ENCODE data around the gene ACAP2. TPM values are rescaled to one million over a fixed set of nuclear protein-coding genes. Genes with fewer than 3 reads are reported as not detected.
"Not testable (repeated sequence)": the region's sequence is repeated elsewhere in the genome, so short reads cannot be mapped to it uniquely, and the experiment has no call there.

The ACAP2 gene
- total RNA-seq, 2 experiments from 2014 or later = 54.6 to 55.7 TPM

DNA sequence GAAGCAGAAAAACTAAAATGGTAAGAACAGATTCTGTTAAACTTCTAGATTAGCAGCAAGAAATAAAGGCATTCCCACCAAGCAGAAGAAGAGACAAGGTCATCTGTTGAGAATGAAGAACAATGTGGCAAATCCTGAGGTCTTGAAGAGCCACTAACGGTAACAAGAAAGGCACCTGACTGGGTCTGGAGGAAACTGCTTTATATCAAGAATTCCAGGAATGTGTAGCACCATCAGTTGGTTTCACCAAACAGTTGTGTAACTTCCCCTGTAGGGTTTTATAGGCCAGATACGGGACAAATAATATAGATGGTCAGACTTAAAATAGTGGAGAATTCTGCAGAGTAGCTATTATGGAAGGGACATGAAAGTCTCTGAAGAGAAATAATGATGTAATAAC lies 57.3 kb downstream of the ACAP2 start:
- Mint-ChIP-seq H3K4me3 (no peak overlapping the region), H3K27me3 (no peaks in the 10 kb centered on the region), H3K9me3 (no peaks in the 10 kb centered on the region), H3K4me1 (ENCODE audit: low read depth) (peaks cover 39% of the 10 kb centered on the region), H3K27ac (no peak overlapping the region), H3K36me3 (ENCODE audit: low read depth) (peaks cover 26% of the 10 kb centered on the region)
- ChIA-PET POLR2A (no interaction called here), CTCF (no interaction called here)
- TF ChIP-seq, protein P1, sequence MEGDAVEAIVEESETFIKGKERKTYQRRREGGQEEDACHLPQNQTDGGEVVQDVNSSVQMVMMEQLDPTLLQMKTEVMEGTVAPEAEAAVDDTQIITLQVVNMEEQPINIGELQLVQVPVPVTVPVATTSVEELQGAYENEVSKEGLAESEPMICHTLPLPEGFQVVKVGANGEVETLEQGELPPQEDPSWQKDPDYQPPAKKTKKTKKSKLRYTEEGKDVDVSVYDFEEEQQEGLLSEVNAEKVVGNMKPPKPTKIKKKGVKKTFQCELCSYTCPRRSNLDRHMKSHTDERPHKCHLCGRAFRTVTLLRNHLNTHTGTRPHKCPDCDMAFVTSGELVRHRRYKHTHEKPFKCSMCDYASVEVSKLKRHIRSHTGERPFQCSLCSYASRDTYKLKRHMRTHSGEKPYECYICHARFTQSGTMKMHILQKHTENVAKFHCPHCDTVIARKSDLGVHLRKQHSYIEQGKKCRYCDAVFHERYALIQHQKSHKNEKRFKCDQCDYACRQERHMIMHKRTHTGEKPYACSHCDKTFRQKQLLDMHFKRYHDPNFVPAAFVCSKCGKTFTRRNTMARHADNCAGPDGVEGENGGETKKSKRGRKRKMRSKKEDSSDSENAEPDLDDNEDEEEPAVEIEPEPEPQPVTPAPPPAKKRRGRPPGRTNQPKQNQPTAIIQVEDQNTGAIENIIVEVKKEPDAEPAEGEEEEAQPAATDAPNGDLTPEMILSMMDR (IDR thresholded peaks at IDR 0.05) = no peak
- intact Hi-C loops (cut with micrococcal nuclease) = no loop called here
- DNase-seq (no peak), ATAC-seq (no peak)

DNA sequence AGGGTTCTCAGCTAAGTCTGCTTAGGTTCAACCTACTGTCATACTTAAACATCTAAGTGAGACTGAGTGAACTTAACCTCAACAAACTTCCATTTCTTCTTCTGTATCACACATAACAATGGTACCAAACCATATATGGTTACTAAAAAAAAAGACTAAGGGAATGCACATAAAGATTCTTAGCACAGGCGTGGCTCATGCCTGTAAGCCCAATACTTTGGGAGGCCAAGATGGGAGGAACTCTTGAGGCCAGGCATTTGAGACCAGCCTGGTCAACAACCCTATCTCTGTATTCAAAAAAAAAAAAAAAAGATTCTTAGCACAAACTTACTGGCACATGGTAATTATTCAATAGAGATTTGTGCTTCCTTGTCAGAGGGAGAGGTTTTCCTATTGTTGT lies 57.9 kb downstream of the ACAP2 start:
- CTCF ChIA-PET = no interaction called here
- ATAC-seq = no peak
- intact Hi-C loops (cut with micrococcal nuclease) = no loop called here
- H3K4me1 Mint-ChIP-seq (ENCODE audit: low read depth) = peaks cover 40% of the 10 kb centered on the region
- TF ChIP-seq, protein P1 (IDR thresholded peaks at IDR 0.05) = no peak
- no peaks in the 10 kb centered on the region for H3K27me3 Mint-ChIP-seq
- H3K4me3 Mint-ChIP-seq = no peak overlapping the region
- H3K36me3 Mint-ChIP-seq (ENCODE audit: low read depth) = peaks cover 26% of the 10 kb centered on the region
- H3K27ac Mint-ChIP-seq = peak overlapping the region; percentile 47
- POLR2A ChIA-PET = no interaction called here
- H3K9me3 Mint-ChIP-seq = no peaks in the 10 kb centered on the region
- no peak for DNase-seq

DNA sequence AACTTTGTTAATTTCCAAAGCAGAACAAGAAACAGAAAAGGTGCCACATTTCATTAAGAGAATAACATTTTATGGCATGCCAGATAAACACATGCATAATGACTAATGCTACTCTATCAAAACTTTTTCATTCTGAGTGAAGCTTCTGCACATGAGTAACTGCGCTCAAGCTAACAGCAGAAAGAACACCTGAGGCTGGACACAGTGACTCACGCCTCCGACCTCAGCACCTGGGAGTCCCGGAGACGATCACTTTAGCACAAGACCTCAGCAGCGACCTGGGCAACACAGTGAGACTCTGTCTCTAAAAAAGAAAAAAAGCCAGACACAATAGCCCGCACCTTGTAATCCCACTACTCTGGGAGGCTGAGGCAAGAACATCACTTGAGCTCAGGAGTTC lies 70.6 kb downstream of the ACAP2 start:
- no peak overlapping the region for H3K27ac Mint-ChIP-seq
- intact Hi-C loops (cut with micrococcal nuclease) = loop anchor here (10.0 kb wide), 1 partner anchor 63 kb away; no protein-coding TSS in a partner anchor
- CTCF ChIA-PET = interaction anchor here (1.3 to 1.7 kb wide), 3 partner anchors 9 to 101 kb away, joined by 3 to 5 read pairs (median 4); partner anchors contain the start of gene XXYLT1

DNA sequence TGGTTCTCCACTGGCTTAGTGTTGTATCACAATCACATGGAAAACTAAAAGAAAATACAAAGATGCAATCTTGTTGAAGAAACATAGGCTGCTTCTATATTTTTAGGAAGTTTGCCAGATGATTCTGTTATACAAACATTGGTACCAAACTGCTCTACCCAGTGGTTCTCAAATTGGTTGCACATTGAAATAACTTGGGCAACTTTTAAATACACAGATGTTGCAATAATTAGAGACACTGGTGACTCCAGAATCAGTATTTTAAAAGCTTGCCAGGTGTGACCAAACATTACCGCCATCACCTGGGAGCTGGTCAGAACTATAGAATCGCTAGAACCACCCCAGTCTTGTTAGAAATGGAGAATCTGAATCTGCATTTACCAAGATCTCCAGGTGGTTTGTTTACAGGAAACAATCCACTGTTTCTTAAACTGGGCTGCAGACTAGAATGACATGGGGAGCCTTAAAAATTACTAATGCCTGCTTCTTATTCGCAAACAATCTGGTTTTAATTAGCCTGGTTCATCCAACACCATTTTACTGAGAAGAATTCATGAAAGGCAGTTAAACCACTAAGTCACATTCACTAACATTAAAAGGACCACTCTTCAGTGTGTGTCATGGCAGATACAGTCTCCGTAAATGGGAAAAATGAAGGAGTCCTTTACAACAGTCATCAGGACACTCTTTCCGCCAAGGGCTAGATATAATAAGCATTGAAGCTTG lies 76.5 kb downstream of the ACAP2 start:
- intact Hi-C loops (cut with micrococcal nuclease) = no loop called here
- CTCF ChIA-PET = no interaction called here
- TF ChIP-seq, protein P1 (IDR thresholded peaks at IDR 0.05) = no peak
- no peaks in the 10 kb centered on the region for H3K9me3 Mint-ChIP-seq
- no peak for ATAC-seq
- POLR2A ChIA-PET = interaction anchor here (1.7 kb wide), 1 partner anchor 75 kb away, joined by 4 read pairs; no protein-coding TSS in a partner anchor
- no peak overlapping the region for H3K27ac Mint-ChIP-seq
- H3K4me1 Mint-ChIP-seq (ENCODE audit: low read depth) = peaks cover 12% of the 10 kb centered on the region
- no peak overlapping the region for H3K4me3 Mint-ChIP-seq
- no peaks in the 10 kb centered on the region for H3K27me3 Mint-ChIP-seq
- no peak for DNase-seq
- peaks cover 36% of the 10 kb centered on the region for H3K36me3 Mint-ChIP-seq (ENCODE audit: low read depth)

More for the DNA sequence above, 70.6 kb downstream of the ACAP2 start:
- peaks cover 20% of the 10 kb centered on the region for H3K36me3 Mint-ChIP-seq (ENCODE audit: low read depth)
- H3K27me3 Mint-ChIP-seq = no peaks in the 10 kb centered on the region
- no peaks in the 10 kb centered on the region for H3K4me1 Mint-ChIP-seq (ENCODE audit: low read depth)
- ATAC-seq (no peak), DNase-seq (no peak)
- no peak overlapping the region for H3K4me3 Mint-ChIP-seq
- no peaks in the 10 kb centered on the region for H3K9me3 Mint-ChIP-seq
- TF ChIP-seq, protein P1 (IDR thresholded peaks at IDR 0.05) = no peak
- POLR2A ChIA-PET = interaction anchor here (1.5 kb wide), 1 partner anchor 43 kb away, joined by 4 read pairs; no protein-coding TSS in a partner anchor

DNA sequence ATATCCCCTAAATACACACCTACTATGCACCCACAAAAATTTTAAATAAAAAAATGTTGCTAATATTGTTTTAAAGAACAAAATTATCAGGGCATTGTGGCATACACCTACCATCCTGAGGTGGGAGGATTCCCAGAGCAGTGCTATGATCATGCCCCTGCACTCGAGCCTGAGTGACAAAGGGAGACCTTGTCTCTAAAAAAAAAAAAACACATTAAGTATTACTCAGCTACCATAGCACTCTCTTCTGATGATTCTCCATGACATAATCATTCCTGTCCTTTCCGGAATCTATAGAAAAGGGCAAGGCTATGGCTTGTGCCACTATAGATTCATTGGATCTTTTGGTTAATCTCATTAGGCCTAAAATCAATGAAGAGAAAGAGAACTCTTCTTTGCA lies 77.4 kb downstream of the ACAP2 start:
- H3K4me1 Mint-ChIP-seq (ENCODE audit: low read depth) = peaks cover 15% of the 10 kb centered on the region
- H3K27me3 Mint-ChIP-seq = no peaks in the 10 kb centered on the region
- no peak overlapping the region for H3K27ac Mint-ChIP-seq
- H3K9me3 Mint-ChIP-seq = no peaks in the 10 kb centered on the region
- CTCF ChIA-PET = interaction anchor here (1.4 kb wide), 1 partner anchor 94 kb away, joined by 3 read pairs; the partner anchor contains the start of gene XXYLT1
- intact Hi-C loops (cut with micrococcal nuclease) = no loop called here
- TF ChIP-seq, protein P1 (IDR thresholded peaks at IDR 0.05) = no peak
- DNase-seq (no peak), ATAC-seq (no peak)
- no peak overlapping the region for H3K4me3 Mint-ChIP-seq
- peaks cover 29% of the 10 kb centered on the region for H3K36me3 Mint-ChIP-seq (ENCODE audit: low read depth)
- POLR2A ChIA-PET = no interaction called here

DNA sequence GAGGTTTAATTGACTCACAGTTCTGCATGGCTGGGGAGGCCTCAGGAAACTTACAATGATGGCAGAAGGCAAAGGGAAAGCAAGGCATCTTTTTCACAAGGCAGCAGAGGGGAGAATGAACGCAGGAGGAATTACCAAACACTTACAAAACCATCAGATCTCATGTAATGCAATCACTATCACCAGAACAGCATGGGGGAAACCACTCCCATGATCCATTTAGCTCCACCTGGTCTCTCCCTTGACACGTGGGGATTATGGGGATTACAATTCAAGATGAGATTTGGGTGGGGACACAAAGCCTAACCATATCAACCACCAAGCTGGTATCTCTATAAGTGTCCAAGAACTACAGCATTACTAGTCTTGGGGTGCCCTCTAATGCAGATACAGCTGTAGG lies 85.0 kb downstream of the ACAP2 start:
- ATAC-seq; H3K4me3 Mint-ChIP-seq; H3K27me3 Mint-ChIP-seq; intact Hi-C loops (cut with micrococcal nuclease); DNase-seq; H3K9me3 Mint-ChIP-seq; POLR2A ChIA-PET: not testable (repeated sequence)
- H3K4me1 Mint-ChIP-seq (ENCODE audit: low read depth) = peaks cover 53% of the 10 kb centered on the region
- CTCF ChIA-PET = interaction anchor here (1.5 kb wide), 1 partner anchor 152 kb away, joined by 3 read pairs; no protein-coding TSS in a partner anchor
- peak overlapping the region; percentile 48 for H3K27ac Mint-ChIP-seq
- H3K36me3 Mint-ChIP-seq (ENCODE audit: low read depth) = peaks cover 44% of the 10 kb centered on the region

Data from activated CD8-positive, alpha-beta T cell treated with anti-CD3 and anti-CD28 coated beads for 36 hours (primary cell).